ENCODE measurements around the gene CDIP1. TPM values are rescaled to one million over a fixed set of nuclear protein-coding genes. Genes with fewer than 3 reads are reported as not detected.
A peak's percentile ranks its signal among the peaks of the same experiment; 100 is the strongest.

CDIP1 gene
- total RNA-seq, 1 donor from 2014 or later = 32.2 TPM

GRCh38 chr16:4525634-4526277, 12.8 kb downstream of the CDIP1 start:
- H3K27ac Mint-ChIP-seq (ENCODE audit: unreplicated experiment) = no peak overlapping the region
- H3K36me3 Mint-ChIP-seq (ENCODE audit: low read depth) = peaks cover 8% of the 10 kb centered on the region
- DNase-seq (ENCODE audit: low read depth, low spot score) = no peak
- H3K9me3 Mint-ChIP-seq = no peaks in the 10 kb centered on the region
- H3K27me3 Mint-ChIP-seq (ENCODE audit: low read depth) = no peaks in the 10 kb centered on the region
- peaks cover 14% of the 10 kb centered on the region for H3K4me1 Mint-ChIP-seq
- no peak overlapping the region for H3K4me3 Mint-ChIP-seq
- TF ChIP-seq CTCF (conservative IDR thresholded peaks at IDR 0.05) = no peak

GRCh38 chr16:4525069-4525468, 13.5 kb downstream of the CDIP1 start:
- H3K36me3 Mint-ChIP-seq (ENCODE audit: low read depth) = peaks cover 8% of the 10 kb centered on the region

GRCh38 chr16:4524571-4524970, 14.0 kb downstream of the CDIP1 start:
- peaks cover 8% of the 10 kb centered on the region for H3K36me3 Mint-ChIP-seq (ENCODE audit: low read depth)
- no peaks in the 10 kb centered on the region for H3K27me3 Mint-ChIP-seq (ENCODE audit: low read depth)
- no peak overlapping the region for H3K27ac Mint-ChIP-seq (ENCODE audit: unreplicated experiment)

More at GRCh38 chr16:4525069-4525468, 13.5 kb downstream of the CDIP1 start:
- Mint-ChIP-seq H3K27ac (ENCODE audit: unreplicated experiment) (no peak overlapping the region), H3K9me3 (no peaks in the 10 kb centered on the region), H3K27me3 (ENCODE audit: low read depth) (no peaks in the 10 kb centered on the region), H3K4me3 (no peak overlapping the region), H3K4me1 (peaks cover 14% of the 10 kb centered on the region)
- no peak for TF ChIP-seq CTCF (conservative IDR thresholded peaks at IDR 0.05)
- no peak for DNase-seq (ENCODE audit: low read depth, low spot score)

GRCh38 chr16:4523686-4524085, 14.9 kb downstream of the CDIP1 start:
- H3K36me3 Mint-ChIP-seq (ENCODE audit: low read depth) = peaks cover 8% of the 10 kb centered on the region
- H3K9me3 Mint-ChIP-seq = no peaks in the 10 kb centered on the region
- peaks cover 9% of the 10 kb centered on the region for H3K4me1 Mint-ChIP-seq
- H3K27ac Mint-ChIP-seq (ENCODE audit: unreplicated experiment) = no peak overlapping the region
- H3K4me3 Mint-ChIP-seq = no peak overlapping the region
- DNase-seq (ENCODE audit: low read depth, low spot score) = no peak
- no peaks in the 10 kb centered on the region for H3K27me3 Mint-ChIP-seq (ENCODE audit: low read depth)
- TF ChIP-seq CTCF (conservative IDR thresholded peaks at IDR 0.05) = no peak

More at GRCh38 chr16:4524571-4524970, 14.0 kb downstream of the CDIP1 start:
- TF ChIP-seq CTCF (conservative IDR thresholded peaks at IDR 0.05) = no peak
- Mint-ChIP-seq H3K4me1 (peaks cover 13% of the 10 kb centered on the region), H3K9me3 (no peaks in the 10 kb centered on the region), H3K4me3 (no peak overlapping the region)
- DNase-seq (ENCODE audit: low read depth, low spot score) = no peak

- peak overlapping the region; percentile 50 for H3K27ac Mint-ChIP-seq (ENCODE audit: unreplicated experiment)
- H3K4me3 Mint-ChIP-seq = no peak overlapping the region
- H3K9me3 Mint-ChIP-seq = no peaks in the 10 kb centered on the region
- peaks cover 9% of the 10 kb centered on the region for H3K4me1 Mint-ChIP-seq
- no peak for DNase-seq (ENCODE audit: low read depth, low spot score)
- no peaks in the 10 kb centered on the region for H3K27me3 Mint-ChIP-seq (ENCODE audit: low read depth)
- H3K36me3 Mint-ChIP-seq (ENCODE audit: low read depth) = peaks cover 6% of the 10 kb centered on the region
- no peak for TF ChIP-seq CTCF (conservative IDR thresholded peaks at IDR 0.05)
Observed at GRCh38 chr16:4522051-4522581, 16.5 kb downstream of the CDIP1 start.
